Measurements from ENCODE around the gene LPP.

The LPP gene

DNA sequence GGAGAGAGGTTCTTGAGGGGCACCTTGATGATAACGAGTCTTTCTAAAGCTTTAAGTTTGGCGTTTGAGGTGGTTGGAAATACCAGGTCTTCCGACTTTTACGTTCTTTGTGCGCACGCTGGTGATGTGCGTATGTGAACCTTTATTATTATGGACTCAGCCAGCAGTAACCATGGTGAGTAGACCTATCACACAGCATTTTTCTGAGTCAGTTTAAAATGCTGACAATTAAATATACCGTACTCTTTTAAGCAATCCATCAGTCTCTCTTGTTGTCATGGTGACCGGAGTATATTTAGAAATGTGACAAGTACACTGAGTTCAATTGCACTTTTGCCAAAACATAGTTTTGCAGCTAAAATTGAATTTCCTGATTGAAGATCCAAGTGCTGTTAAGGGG is 172.2 kb downstream of the LPP start:
- no peak overlapping the region for H3K4me3 ChIP-seq (replicated peaks; ENCODE audit: low read depth, low read length)
- no peak for DNase-seq (ENCODE audit: extremely low read depth, low read depth)
- TF ChIP-seq, protein P1, sequence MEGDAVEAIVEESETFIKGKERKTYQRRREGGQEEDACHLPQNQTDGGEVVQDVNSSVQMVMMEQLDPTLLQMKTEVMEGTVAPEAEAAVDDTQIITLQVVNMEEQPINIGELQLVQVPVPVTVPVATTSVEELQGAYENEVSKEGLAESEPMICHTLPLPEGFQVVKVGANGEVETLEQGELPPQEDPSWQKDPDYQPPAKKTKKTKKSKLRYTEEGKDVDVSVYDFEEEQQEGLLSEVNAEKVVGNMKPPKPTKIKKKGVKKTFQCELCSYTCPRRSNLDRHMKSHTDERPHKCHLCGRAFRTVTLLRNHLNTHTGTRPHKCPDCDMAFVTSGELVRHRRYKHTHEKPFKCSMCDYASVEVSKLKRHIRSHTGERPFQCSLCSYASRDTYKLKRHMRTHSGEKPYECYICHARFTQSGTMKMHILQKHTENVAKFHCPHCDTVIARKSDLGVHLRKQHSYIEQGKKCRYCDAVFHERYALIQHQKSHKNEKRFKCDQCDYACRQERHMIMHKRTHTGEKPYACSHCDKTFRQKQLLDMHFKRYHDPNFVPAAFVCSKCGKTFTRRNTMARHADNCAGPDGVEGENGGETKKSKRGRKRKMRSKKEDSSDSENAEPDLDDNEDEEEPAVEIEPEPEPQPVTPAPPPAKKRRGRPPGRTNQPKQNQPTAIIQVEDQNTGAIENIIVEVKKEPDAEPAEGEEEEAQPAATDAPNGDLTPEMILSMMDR (IDR thresholded peaks at IDR 0.05; ENCODE audit: low read depth, low read length, missing control alignments): no peak

DNA sequence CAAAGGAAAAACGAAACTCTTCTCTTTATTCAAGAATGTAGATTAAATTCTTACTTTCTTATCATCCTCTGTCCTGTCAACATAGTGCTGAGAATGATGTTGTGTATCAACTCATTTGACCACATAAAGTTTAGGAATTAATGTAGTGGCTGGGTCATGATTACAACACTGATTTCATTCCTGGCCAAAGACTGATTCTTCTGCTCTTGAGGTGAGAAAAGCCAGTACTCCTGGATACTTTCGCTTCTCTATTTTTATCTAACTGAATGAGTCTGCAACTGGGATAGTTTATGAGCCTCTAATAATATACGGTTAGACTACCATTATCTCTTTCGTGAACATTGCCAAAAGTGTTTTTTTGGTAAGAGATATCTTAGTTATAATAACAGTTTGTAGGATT is 173.0 kb downstream of the LPP start:
- no peak overlapping the region for H3K4me3 ChIP-seq (replicated peaks; ENCODE audit: low read depth, low read length)
- DNase-seq (ENCODE audit: extremely low read depth, low read depth): no peak
- TF ChIP-seq, protein P1 (IDR thresholded peaks at IDR 0.05; ENCODE audit: low read depth, low read length, missing control alignments): no peak

DNA sequence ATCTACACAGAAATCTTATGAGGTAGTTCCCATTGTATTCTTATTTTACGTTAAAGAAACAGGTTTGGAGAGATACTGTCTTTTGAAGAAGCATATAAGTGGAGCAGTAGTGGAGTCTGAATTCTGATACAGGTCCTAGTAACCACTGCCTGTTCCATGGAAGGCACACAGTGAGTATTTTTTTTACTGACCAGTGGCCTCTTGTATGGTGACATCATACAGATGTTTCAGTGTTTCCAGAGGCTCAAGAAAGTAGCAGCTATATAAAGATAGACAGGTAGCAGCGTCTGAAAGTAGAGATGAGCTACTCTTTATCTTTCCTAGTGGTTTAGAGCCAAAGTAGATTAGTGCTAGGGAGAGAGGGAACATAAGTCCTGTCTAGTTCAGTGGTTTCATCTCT is 173.5 kb downstream of the LPP start:
- TF ChIP-seq, protein P1 (IDR thresholded peaks at IDR 0.05; ENCODE audit: low read depth, low read length, missing control alignments): no peak
- no peak overlapping the region for H3K4me3 ChIP-seq (replicated peaks; ENCODE audit: low read depth, low read length)
- DNase-seq (ENCODE audit: extremely low read depth, low read depth): no peak

DNA sequence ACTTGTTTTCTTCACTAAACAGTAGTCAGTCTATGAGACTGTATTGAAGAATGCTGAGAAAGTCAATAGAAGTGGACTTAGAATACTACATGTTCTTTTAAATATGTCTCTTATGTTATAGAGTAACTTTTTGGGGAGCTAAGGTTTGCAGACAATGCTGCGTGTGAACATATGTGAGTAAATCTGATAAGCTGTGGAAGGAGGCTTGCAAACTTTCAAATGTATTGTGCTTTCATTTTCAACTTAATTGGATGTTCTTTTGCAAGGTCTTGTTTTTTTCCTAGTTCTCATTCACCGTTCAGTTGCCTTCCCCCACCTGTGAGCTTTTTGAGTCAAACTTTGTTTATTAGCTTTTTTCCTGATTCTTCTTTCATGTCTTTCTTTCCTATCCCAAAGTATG is 176.2 kb downstream of the LPP start:
- no peak for DNase-seq (ENCODE audit: extremely low read depth, low read depth)
- no peak overlapping the region for H3K4me3 ChIP-seq (replicated peaks; ENCODE audit: low read depth, low read length)
- TF ChIP-seq, protein P1 (IDR thresholded peaks at IDR 0.05; ENCODE audit: low read depth, low read length, missing control alignments): no peak

- H3K4me3 ChIP-seq (replicated peaks; ENCODE audit: low read depth, low read length): no peak overlapping the region
- no peak for DNase-seq (ENCODE audit: extremely low read depth, low read depth)
- TF ChIP-seq, protein P1 (IDR thresholded peaks at IDR 0.05; ENCODE audit: low read depth, low read length, missing control alignments): no peak
These were observed 177.2 kb downstream of the LPP start for GRCh38 chr3:188331166-188331565.

- no peak overlapping the region for H3K4me3 ChIP-seq (replicated peaks; ENCODE audit: low read depth, low read length)
- DNase-seq (ENCODE audit: extremely low read depth, low read depth): no peak
- TF ChIP-seq, protein P1 (IDR thresholded peaks at IDR 0.05; ENCODE audit: low read depth, low read length, missing control alignments): no peak
These were observed 178.1 kb downstream of the LPP start for GRCh38 chr3:188332085-188332484.

DNA sequence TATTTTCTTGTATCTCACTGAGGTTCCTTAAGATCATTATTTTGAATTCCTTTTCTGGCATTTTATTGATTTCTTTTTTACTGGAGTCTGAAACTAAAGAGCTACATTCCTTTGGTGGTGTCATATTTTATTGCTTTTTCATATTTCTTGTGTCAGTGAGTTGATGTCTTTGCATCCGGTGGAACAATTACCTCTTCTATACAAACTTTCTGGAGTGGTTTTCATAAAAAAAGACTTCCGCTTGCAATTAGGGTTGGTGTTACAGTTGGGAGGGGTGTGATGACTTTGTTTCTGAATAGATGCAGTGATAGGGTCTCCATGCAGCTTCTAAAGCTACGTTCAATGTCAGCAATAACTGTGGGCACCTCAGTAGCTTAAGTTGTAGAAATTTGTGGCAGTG is 181.7 kb downstream of the LPP start:
- no peak overlapping the region for H3K4me3 ChIP-seq (replicated peaks; ENCODE audit: low read depth, low read length)
- TF ChIP-seq, protein P1 (IDR thresholded peaks at IDR 0.05; ENCODE audit: low read depth, low read length, missing control alignments): no peak
- DNase-seq (ENCODE audit: extremely low read depth, low read depth): no peak
